Measurements from ENCODE around the gene SORBS2.

- TF ChIP-seq CTCF (IDR thresholded peaks at IDR 0.05), result no peak
- TF ChIP-seq EZH2 (IDR thresholded peaks at IDR 0.05; ENCODE audit: borderline replicate concordance, insufficient read depth, low read depth, low read length, poor library complexity, severe bottlenecking), result no peak
Observed at GRCh38 chr4:185566972-185567371, 245.0 kb downstream of the SORBS2 start.
